OCI-M2 (cell line): ENCODE measurements around the gene SLX1A.
"Not testable (repeated sequence)": the region's sequence is repeated elsewhere in the genome, so short reads cannot be mapped to it uniquely, and the experiment has no call there.

Experiments used
- DNase-seq: peaks from one replicate; lab custom pipeline; 2025; ENCODE audit not compliant: unreplicated experiment; lab: John Stamatoyannopoulos, UW

SLX1A gene

DNA sequence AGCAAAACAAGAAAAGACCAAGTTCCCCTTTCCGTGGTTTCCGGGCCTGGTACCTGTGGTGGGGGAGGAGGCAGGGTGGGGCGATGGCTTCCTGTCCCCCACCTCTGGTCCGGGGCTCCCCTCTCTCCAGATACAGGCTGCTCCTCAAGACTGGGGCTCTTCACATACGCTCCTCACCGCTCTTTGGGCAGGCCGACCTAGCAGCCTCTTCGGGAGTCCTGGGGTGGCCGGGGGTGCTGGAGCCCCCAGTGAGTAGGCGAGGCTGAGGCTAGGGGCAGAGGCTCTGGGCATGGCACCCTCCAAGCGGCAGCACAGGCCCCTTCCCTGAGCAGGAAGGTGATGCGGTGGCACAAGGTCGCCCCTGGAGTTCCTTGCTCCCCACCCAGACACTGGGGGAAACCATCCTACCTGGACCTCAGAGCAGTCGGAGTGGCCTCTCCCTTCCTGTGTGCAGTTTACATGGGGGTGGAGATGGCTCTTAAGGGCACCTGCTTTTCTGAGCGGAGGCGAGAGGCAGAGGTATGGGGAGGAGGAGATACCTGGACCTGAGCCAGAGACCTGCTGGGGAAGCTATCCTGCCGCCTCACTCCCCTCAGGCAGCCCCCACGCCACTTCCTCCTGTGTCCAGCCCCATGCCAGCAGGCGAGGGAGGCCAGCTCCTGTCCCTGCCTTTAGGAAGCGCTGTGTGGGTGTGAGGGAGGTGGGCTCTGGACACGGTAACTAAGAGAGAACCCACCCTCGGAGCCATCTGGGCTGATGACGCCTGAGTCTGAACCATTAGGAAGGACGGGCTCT, 9.4 kb upstream of the SLX1A start:
- DNase-seq = no peak

GRCh38 chr16:30184891-30185682, 8.6 kb upstream of the SLX1A start:
- no peak for DNase-seq

GRCh38 chr16:30185683-30186421, 7.8 kb upstream of the SLX1A start:
- no peak for DNase-seq

- no peak for DNase-seq
Observed at GRCh38 chr16:30186444-30186781, 7.3 kb upstream of the SLX1A start.

DNA sequence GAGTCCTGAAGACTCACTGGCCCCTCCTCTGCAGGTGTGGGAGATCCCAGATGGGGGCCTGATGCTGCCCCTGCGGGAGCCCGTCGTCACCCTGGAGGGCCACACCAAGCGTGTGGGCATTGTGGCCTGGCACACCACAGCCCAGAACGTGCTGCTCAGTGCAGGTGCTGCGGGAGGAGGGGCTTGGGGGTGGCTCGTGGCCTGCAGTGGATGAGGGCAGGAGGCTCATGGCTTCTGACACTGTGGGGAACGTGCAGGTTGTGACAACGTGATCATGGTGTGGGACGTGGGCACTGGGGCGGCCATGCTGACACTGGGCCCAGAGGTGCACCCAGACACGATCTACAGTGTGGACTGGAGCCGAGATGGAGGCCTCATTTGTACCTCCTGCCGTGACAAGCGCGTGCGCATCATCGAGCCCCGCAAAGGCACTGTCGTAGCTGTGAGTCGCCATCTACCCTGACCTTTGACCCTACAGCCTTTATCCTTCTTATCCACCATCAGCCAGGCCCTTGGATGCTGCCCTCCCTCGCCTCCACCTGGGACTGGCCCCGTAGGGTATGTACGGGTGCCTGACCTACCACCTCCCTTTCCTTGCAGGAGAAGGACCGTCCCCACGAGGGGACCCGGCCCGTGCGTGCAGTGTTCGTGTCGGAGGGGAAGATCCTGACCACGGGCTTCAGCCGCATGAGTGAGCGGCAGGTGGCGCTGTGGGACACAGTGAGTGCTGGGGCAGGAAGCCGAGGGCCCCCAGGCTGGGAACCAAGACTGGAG, 6.7 kb upstream of the SLX1A start:
- no peak for DNase-seq

DNA sequence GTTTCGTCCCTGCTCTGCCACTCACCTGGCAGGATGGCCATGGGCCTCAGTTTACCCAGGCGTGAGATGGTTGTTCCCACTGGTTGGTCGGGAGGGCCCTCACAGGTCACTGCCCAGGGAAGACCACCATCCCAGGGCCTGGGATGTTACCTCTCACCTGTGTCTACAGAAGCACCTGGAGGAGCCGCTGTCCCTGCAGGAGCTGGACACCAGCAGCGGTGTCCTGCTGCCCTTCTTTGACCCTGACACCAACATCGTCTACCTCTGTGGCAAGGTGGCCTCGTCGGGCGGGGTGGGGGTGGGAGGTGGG, 6.2 kb upstream of the SLX1A start:
- DNase-seq = no peak

DNA sequence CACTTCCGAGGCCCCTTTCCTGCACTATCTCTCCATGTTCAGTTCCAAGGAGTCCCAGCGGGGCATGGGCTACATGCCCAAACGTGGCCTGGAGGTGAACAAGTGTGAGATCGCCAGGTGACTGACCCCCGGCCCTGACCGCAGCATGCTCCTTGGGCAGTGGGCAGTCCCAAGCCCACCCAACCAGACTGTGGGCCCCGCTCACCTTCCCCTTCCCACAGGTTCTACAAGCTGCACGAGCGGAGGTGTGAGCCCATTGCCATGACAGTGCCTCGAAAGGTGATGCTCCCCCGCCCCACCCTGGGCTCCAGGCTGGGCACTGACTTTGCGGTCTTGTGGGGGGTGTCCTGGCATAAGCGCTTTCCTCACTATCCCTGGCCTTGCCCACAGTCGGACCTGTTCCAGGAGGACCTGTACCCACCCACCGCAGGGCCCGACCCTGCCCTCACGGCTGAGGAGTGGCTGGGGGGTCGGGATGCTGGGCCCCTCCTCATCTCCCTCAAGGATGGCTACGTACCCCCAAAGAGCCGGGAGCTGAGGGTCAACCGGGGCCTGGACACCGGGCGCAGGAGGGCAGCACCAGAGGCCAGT, 5.6 kb upstream of the SLX1A start:
- no peak for DNase-seq

GRCh38 chr16:30191158-30191557, 2.5 kb upstream of the SLX1A start:
- not testable (repeated sequence) for DNase-seq

DNA sequence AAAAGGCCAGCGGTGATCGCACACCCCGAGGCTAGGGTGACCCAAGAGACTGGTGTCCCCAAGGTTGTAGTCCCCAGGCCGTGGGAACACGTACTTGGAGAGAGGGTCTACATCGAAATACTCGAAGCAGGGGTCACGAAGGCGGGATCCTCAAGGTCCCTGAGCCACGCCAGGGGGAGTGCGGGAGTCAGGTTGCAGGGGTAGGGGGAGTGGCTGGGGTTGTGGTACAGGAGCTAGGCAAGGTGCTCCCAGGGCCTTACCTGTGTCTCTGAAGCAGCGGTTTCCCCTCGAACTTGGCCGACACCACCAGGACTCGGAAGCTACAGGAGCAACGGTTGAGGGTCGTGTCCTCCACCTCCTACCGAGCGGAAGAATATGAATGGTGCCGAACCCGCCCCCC, 577 bp upstream of the SLX1A start:
- not testable (repeated sequence) for DNase-seq

DNA sequence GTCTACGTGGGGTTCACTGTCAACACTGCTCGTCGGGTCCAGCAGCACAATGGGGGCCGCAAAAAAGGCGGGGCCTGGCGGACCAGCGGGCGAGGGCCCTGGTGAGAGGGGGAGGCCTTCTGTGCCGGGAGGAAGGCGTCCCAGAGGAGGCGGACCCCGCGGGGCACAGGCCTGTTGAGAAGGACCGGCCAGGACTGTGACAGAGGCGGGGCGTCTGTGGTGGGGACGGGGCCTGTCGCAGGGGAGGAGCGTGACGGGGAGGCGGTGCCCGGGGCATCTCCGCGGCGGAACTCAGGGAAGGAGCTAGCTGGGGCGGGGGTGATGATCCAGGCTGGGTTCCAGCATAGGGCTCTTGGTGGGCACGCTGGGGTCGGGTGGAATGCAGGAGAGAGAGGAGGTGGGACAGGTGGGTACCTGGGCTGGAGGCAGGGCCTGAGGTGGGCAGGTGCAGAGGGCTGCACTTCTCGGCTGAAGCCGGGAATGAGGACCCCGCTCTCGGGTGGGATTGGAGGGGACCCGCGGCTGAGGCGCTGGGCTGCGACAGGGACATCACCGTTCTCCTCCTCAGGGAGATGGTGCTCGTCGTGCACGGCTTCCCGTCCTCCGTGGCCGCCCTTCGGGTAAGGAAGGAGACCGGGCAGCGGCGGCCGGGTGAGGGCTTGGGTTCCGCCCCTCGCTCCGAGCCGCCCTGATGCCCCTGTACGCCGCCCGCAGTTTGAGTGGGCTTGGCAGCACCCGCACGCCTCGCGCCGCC, 674 bp downstream of the SLX1A start:
- not testable (repeated sequence) for DNase-seq

DNA sequence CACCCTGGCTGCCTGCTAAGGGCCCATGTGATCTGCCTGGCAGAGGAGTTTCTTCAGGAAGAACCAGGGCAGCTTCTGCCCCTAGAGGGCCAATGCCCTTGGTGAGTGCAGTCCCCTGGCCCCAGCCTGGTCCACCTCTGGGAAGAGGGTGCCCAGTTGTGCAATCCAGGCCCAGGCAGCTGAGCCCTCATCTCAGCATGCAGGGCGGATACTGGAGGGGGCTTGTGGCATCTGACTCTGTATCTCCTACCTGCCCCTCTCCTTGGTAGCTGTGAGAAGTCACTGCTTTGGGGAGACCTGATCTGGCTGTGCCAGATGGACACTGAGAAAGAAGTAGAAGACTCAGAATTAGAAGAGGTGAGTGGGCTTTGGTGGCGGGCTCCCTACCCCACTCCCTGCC, 3.3 kb downstream of the SLX1A start:
- not testable (repeated sequence) for DNase-seq

- not testable (repeated sequence) for DNase-seq
Observed at GRCh38 chr16:30199049-30199448, 5.4 kb downstream of the SLX1A start, which contains the start of gene SULT1A3. Gene SULT1A3 (plus strand): TSS chr16:30199255. CDS start chr16:30200729, 1,474 bp downstream.

DNA sequence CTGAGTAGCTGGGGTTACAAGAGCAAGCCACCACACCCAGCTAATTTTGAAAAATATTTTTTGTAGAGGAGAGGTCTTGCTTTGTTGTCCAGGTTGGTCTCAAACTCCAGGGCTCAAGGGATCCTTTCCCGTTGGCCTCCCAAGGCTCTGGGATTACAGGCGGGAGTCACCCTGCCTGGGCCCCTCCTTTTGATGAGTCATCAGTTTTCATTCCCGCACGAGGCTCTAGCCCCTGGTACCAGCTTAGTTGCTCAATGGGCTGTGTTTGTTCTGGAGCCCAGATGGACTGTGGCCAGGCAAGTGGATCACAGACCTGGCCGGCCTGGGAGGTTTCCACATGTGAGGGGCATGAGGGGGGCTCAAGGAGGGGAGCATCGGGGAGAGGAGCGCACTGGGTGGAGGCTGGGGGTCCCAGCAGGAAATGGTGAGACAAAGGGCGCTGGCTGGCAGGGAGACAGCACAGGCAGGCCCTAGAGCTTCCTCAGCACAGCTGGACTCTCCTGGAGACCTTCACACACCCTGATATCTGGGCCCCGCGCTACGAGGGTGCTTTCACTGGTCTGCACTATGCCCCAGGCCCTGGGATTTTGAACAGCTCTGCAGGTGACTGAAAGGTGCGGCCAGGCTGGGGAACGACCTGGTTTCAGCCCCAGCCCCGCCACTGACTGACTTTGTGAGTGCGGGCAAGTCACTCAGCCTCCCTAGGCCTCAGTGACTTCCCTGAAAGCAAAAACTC, 6.1 kb downstream of the SLX1A start:
- not testable (repeated sequence) for DNase-seq

DNA sequence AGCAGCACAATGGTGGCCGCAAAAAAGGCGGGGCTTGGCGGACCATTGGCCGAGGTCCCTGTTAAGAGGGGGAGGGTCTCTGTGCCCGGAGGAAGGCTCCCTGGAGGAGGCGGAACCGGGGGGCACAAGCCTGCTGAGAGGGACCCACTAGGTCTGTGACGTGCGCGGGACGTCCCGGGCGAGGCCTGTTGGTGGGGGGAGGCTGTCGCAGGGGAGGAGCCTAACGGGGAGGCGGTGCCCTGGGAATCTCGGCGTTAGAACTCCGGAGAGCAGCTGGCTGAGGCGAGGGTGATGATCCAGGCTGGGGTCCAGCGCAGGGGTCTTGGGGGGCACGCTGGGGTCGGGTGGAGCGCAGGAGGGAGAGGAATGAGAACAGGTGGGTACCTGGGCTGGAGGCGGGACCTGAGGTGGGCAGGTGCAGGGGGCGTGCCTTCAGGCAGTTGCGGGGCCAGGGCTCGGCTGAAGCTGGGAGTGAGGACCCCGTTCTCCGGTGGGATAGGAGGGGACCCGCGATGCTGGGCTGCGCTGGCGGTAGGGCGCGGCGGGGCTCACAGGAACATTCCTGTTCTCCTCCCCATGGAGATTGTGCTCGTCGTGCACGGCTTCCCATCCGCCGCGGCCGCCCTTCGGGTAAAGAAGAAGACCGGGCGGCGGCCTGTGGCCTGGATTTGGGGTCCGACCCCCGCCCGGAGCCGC, 12.0 kb downstream of the SLX1A start:
- not testable (repeated sequence) for DNase-seq

- not testable (repeated sequence) for DNase-seq
Observed at GRCh38 chr16:30206252-30206651, 12.6 kb downstream of the SLX1A start.

- DNase-seq = not testable (repeated sequence)
Observed at GRCh38 chr16:30207063-30207704, 13.5 kb downstream of the SLX1A start.

GRCh38 chr16:30209032-30209431, 15.4 kb downstream of the SLX1A start:
- not testable (repeated sequence) for DNase-seq

- DNase-seq = not testable (repeated sequence)
Observed at GRCh38 chr16:30211414-30211813, 17.7 kb downstream of the SLX1A start.
